GM12865 (cell line): Measurements from ENCODE around the gene TBC1D20.

Experiments used
- DNase-seq: peaks from one replicate; pipeline ENCODE4 v3.0.0; 2010; ENCODE audit warnings: low read depth
- H3K4me3 ChIP-seq: 2 replicates; pipeline ENCODE4 v1.5.1; 2011; ENCODE audit warnings: mild to moderate bottlenecking, low read depth, low read length, control low read depth
- CTCF ChIP-seq: IDR thresholded peaks from 2 replicates; pipeline ENCODE4 v1.5.1; 2011; ENCODE audit warnings: low read length, control low read depth, low read depth, inconsistent platforms; ENCODE audit not compliant: insufficient read depth; ENCODE audit errors: missing control alignments

The TBC1D20 gene

GRCh38 chr20:444117-444516 is 18.2 kb downstream of the TBC1D20 start:
- no peak overlapping the region for H3K4me3 ChIP-seq
- DNase-seq, result no peak
- no peak for TF ChIP-seq CTCF

- H3K4me3 ChIP-seq, result no peak overlapping the region
- DNase-seq, result no peak
- no peak for TF ChIP-seq CTCF
Observed at GRCh38 chr20:443223-443775, 19.0 kb downstream of the TBC1D20 start.

GRCh38 chr20:440636-441035 is 21.7 kb downstream of the TBC1D20 start:
- no peak for DNase-seq
- no peak for TF ChIP-seq CTCF

GRCh38 chr20:440148-440547 is 22.2 kb downstream of the TBC1D20 start:
- H3K4me3 ChIP-seq, result no peak overlapping the region
- no peak for DNase-seq
- TF ChIP-seq CTCF, result no peak

More at GRCh38 chr20:440636-441035, 21.7 kb downstream of the TBC1D20 start:
- no peak overlapping the region for H3K4me3 ChIP-seq

GRCh38 chr20:438571-439469 is 23.5 kb downstream of the TBC1D20 start:
- no peak for TF ChIP-seq CTCF
- DNase-seq, result peak; percentile 55
- no peak overlapping the region for H3K4me3 ChIP-seq

- TF ChIP-seq CTCF, result no peak
- DNase-seq, result no peak
Observed at GRCh38 chr20:437787-438486, 24.4 kb downstream of the TBC1D20 start.

More at GRCh38 chr20:437787-438486, 24.4 kb downstream of the TBC1D20 start:
- no peak overlapping the region for H3K4me3 ChIP-seq
